ENCODE results near the gene SST.

Gene SST

GRCh38 chr3:187669675-187670504 lies at the start of gene SST:
SST (minus strand) TSS chr3:187670394; CDS start chr3:187670291, 103 bp downstream.
- TF ChIP-seq, protein P1, sequence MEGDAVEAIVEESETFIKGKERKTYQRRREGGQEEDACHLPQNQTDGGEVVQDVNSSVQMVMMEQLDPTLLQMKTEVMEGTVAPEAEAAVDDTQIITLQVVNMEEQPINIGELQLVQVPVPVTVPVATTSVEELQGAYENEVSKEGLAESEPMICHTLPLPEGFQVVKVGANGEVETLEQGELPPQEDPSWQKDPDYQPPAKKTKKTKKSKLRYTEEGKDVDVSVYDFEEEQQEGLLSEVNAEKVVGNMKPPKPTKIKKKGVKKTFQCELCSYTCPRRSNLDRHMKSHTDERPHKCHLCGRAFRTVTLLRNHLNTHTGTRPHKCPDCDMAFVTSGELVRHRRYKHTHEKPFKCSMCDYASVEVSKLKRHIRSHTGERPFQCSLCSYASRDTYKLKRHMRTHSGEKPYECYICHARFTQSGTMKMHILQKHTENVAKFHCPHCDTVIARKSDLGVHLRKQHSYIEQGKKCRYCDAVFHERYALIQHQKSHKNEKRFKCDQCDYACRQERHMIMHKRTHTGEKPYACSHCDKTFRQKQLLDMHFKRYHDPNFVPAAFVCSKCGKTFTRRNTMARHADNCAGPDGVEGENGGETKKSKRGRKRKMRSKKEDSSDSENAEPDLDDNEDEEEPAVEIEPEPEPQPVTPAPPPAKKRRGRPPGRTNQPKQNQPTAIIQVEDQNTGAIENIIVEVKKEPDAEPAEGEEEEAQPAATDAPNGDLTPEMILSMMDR (IDR thresholded peaks at IDR 0.05; ENCODE audit: extremely low read depth, insufficient read depth, missing control alignments) = no peak
- in situ Hi-C loops (cut with MboI; ENCODE audit: low pct_unique_long_range_greater_than_20kb, low sequenced_read_pairs, unreplicated experiment) = no loop called here
- no peak for DNase-seq (ENCODE audit: low spot score)

GRCh38 chr3:187719628-187720336 lies 49.6 kb upstream of the SST start:
- in situ Hi-C loops (cut with MboI; ENCODE audit: low pct_unique_long_range_greater_than_20kb, low sequenced_read_pairs, unreplicated experiment) = no loop called here
- DNase-seq (ENCODE audit: low spot score) = no peak
- TF ChIP-seq, protein P1 (IDR thresholded peaks at IDR 0.05; ENCODE audit: extremely low read depth, insufficient read depth, missing control alignments) = no peak

- TF ChIP-seq, protein P1 (IDR thresholded peaks at IDR 0.05; ENCODE audit: extremely low read depth, insufficient read depth, missing control alignments) = no peak
- no peak for DNase-seq (ENCODE audit: low spot score)
- in situ Hi-C loops (cut with MboI; ENCODE audit: low pct_unique_long_range_greater_than_20kb, low sequenced_read_pairs, unreplicated experiment) = no loop called here
Measured at GRCh38 chr3:187718802-187719201, 48.6 kb upstream of the SST start.

- in situ Hi-C loops (cut with MboI; ENCODE audit: low pct_unique_long_range_greater_than_20kb, low sequenced_read_pairs, unreplicated experiment) = no loop called here
- TF ChIP-seq, protein P1 (IDR thresholded peaks at IDR 0.05; ENCODE audit: extremely low read depth, insufficient read depth, missing control alignments) = no peak
- DNase-seq (ENCODE audit: low spot score) = no peak
Measured at GRCh38 chr3:187717572-187717971, 47.4 kb upstream of the SST start.

- in situ Hi-C loops (cut with MboI; ENCODE audit: low pct_unique_long_range_greater_than_20kb, low sequenced_read_pairs, unreplicated experiment) = no loop called here
- DNase-seq (ENCODE audit: low spot score) = peak; percentile 80
- TF ChIP-seq, protein P1 (IDR thresholded peaks at IDR 0.05; ENCODE audit: extremely low read depth, insufficient read depth, missing control alignments) = peak; percentile 93
Measured at GRCh38 chr3:187714404-187714979, 44.3 kb upstream of the SST start.

GRCh38 chr3:187713504-187713903 lies 43.3 kb upstream of the SST start:
- no peak for DNase-seq (ENCODE audit: low spot score)
- TF ChIP-seq, protein P1 (IDR thresholded peaks at IDR 0.05; ENCODE audit: extremely low read depth, insufficient read depth, missing control alignments) = no peak
- in situ Hi-C loops (cut with MboI; ENCODE audit: low pct_unique_long_range_greater_than_20kb, low sequenced_read_pairs, unreplicated experiment) = no loop called here
